ENCODE measurements around the gene ITGAV.

The ITGAV gene

GRCh38 chr2:186551323-186552050, 38.4 kb upstream of the ITGAV start:
- no peak for TF ChIP-seq CTCF (IDR thresholded peaks at IDR 0.05; ENCODE audit: insufficient read depth, low read depth, low read length, missing control alignments)
- H3K4me3 ChIP-seq (ENCODE audit: low read length): no peak overlapping the region
- no peak for DNase-seq (ENCODE audit: low read depth)

GRCh38 chr2:186554429-186554828, 35.4 kb upstream of the ITGAV start:
- no peak for TF ChIP-seq CTCF (IDR thresholded peaks at IDR 0.05; ENCODE audit: insufficient read depth, low read depth, low read length, missing control alignments)
- H3K4me3 ChIP-seq (ENCODE audit: low read length): no peak overlapping the region
- peak; percentile 71 for DNase-seq (ENCODE audit: low read depth)

GRCh38 chr2:186554850-186555671, 34.8 kb upstream of the ITGAV start:
- peak; percentile 75 for DNase-seq (ENCODE audit: low read depth)
- TF ChIP-seq CTCF (IDR thresholded peaks at IDR 0.05; ENCODE audit: insufficient read depth, low read depth, low read length, missing control alignments): no peak
- no peak overlapping the region for H3K4me3 ChIP-seq (ENCODE audit: low read length)

- H3K4me3 ChIP-seq (ENCODE audit: low read length): no peak overlapping the region
- DNase-seq (ENCODE audit: low read depth): no peak
- TF ChIP-seq CTCF (IDR thresholded peaks at IDR 0.05; ENCODE audit: insufficient read depth, low read depth, low read length, missing control alignments): no peak
Measured at GRCh38 chr2:186558512-186559276, 31.2 kb upstream of the ITGAV start.

GRCh38 chr2:186559370-186559769, 30.5 kb upstream of the ITGAV start:
- DNase-seq (ENCODE audit: low read depth): no peak
- H3K4me3 ChIP-seq (ENCODE audit: low read length): no peak overlapping the region
- no peak for TF ChIP-seq CTCF (IDR thresholded peaks at IDR 0.05; ENCODE audit: insufficient read depth, low read depth, low read length, missing control alignments)

GRCh38 chr2:186559848-186560247, 30.0 kb upstream of the ITGAV start:
- H3K4me3 ChIP-seq (ENCODE audit: low read length): no peak overlapping the region
- no peak for DNase-seq (ENCODE audit: low read depth)
- TF ChIP-seq CTCF (IDR thresholded peaks at IDR 0.05; ENCODE audit: insufficient read depth, low read depth, low read length, missing control alignments): no peak
